SU-DHL-6 (cell line): ENCODE data around the gene FOXD1.
"Not testable (repeated sequence)": the region's sequence is repeated elsewhere in the genome, so short reads cannot be mapped to it uniquely, and the experiment has no call there.

Experiments used
- H2AFZ ChIP-seq: fragments of 200-600 bp; sonication (generic); 2 replicates; pipeline ENCODE4 v1.6.1; 2014; ENCODE audit warnings: low read depth, mild to moderate bottlenecking, moderate library complexity, mixed read lengths, antibody characterized with exemption, low read length; ENCODE audit not compliant: severe bottlenecking
- H3F3A ChIP-seq: fragments of 200-600 bp; shearing (Covaris generic); 2 replicates; pipeline ENCODE4 v1.6.0; 2016; ENCODE audit warnings: antibody characterized with exemption, mild to moderate bottlenecking; ENCODE audit not compliant: insufficient read depth
- H3K27ac ChIP-seq: fragments of 200-600 bp; sonication (generic); 2 replicates; pipeline ENCODE4 v1.5.1; 2016; ENCODE audit warnings: low read depth, mild to moderate bottlenecking, low read length, moderate library complexity, mixed read lengths
- H3K27me3 ChIP-seq: fragments of 200-600 bp; sonication (generic), shearing (Covaris generic); 2 replicates; pipeline ENCODE4 v1.6.0; 2014; ENCODE audit warnings: mild to moderate bottlenecking, low read length
- H3K36me3 ChIP-seq: fragments of 200-600 bp; sonication (generic); 2 replicates; pipeline ENCODE4 v1.6.1; 2014; ENCODE audit warnings: mild to moderate bottlenecking, low read length, mixed read lengths
- H3K4me2 ChIP-seq: fragments of 300-600, 200-600 bp; shearing (Covaris generic), sonication (generic); 2 replicates; pipeline ENCODE4 v1.6.0; 2014; ENCODE audit warnings: low read length, low read depth, mild to moderate bottlenecking; ENCODE audit not compliant: poor library complexity, severe bottlenecking
- H3K4me3 ChIP-seq: fragments of 200-600 bp; sonication (generic); 2 replicates; pipeline ENCODE4 v1.5.1; 2014; ENCODE audit warnings: antibody characterized with exemption, low read length, mild to moderate bottlenecking, mixed read lengths; ENCODE audit not compliant: insufficient read depth, poor library complexity, severe bottlenecking
- H3K79me2 ChIP-seq: fragments of 200-600 bp; sonication (generic); 2 replicates; pipeline ENCODE4 v1.6.1; 2014; ENCODE audit warnings: mild to moderate bottlenecking, low read length, moderate library complexity; ENCODE audit not compliant: insufficient read depth
- H3K9ac ChIP-seq: fragments of 200-600 bp; sonication (generic); 2 replicates; pipeline ENCODE4 v1.7.0; 2014; ENCODE audit warnings: mild to moderate bottlenecking, low read length
- H3K9me2 ChIP-seq: fragments of 200-600 bp; sonication (generic); replicated peaks from 2 replicates; pipeline ENCODE4 v1.6.1; 2014; ENCODE audit warnings: low read length; ENCODE audit not compliant: insufficient read depth
- H3K9me3 ChIP-seq: fragments of 200-600 bp; sonication (generic); 2 replicates; pipeline ENCODE4 v1.6.1; 2014; ENCODE audit warnings: low read length, mixed read lengths; ENCODE audit not compliant: insufficient read depth
- H4K20me1 ChIP-seq: fragments of 200-600 bp; sonication (generic); 2 replicates; pipeline ENCODE4 v1.6.1; 2014; ENCODE audit warnings: low read depth, mild to moderate bottlenecking, antibody characterized with exemption, low read length, moderate library complexity, mixed read lengths
- CTCF ChIP-seq: fragments of 200-600 bp; sonication (generic); IDR thresholded peaks from one replicate; pipeline ENCODE4 v1.5.1; 2017; ENCODE audit warnings: antibody characterized with exemption, mild to moderate bottlenecking, low read length, moderate library complexity; ENCODE audit not compliant: insufficient read depth, poor library complexity, severe bottlenecking
- EZH2phosphoT487 ChIP-seq: fragments of 200-600 bp; sonication (generic), shearing (Covaris generic); conservative IDR thresholded peaks from 2 replicates; pipeline ENCODE4 v1.6.1; 2018; ENCODE audit warnings: mild to moderate bottlenecking, antibody characterized with exemption, low read length, moderate library complexity, mixed read lengths

Gene FOXD1

GRCh38 chr5:73412597-73412988 lies 36.0 kb downstream of the FOXD1 start:
- Histone ChIP-seq H3K27me3 (no peaks in the 10 kb centered on the region), H2AFZ (no peak overlapping the region), H3K4me3 (no peak overlapping the region), H3K79me2 (no peaks in the 10 kb centered on the region), H3K9me3 (no peaks in the 10 kb centered on the region), H3K36me3 (no peaks in the 10 kb centered on the region), H3K9ac (no peak overlapping the region), H4K20me1 (no peaks in the 10 kb centered on the region), H3K9me2 (no peaks in the 10 kb centered on the region), H3F3A (no peaks in the 10 kb centered on the region), H3K27ac (no peak overlapping the region), H3K4me2 (no peak overlapping the region)
- TF ChIP-seq CTCF (no peak), EZH2phosphoT487 (no peak)

GRCh38 chr5:73411936-73412596 lies 36.5 kb downstream of the FOXD1 start:
- H2AFZ ChIP-seq, result no peak overlapping the region
- no peaks in the 10 kb centered on the region for H4K20me1 ChIP-seq
- no peaks in the 10 kb centered on the region for H3K36me3 ChIP-seq
- no peak overlapping the region for H3K27ac ChIP-seq
- TF ChIP-seq EZH2phosphoT487 (no peak), CTCF (no peak)
- no peak overlapping the region for H3K4me2 ChIP-seq
- no peak overlapping the region for H3K9ac ChIP-seq
- H3K79me2 ChIP-seq, result no peaks in the 10 kb centered on the region
- no peaks in the 10 kb centered on the region for H3F3A ChIP-seq
- no peaks in the 10 kb centered on the region for H3K27me3 ChIP-seq
- no peaks in the 10 kb centered on the region for H3K9me3 ChIP-seq
- no peaks in the 10 kb centered on the region for H3K9me2 ChIP-seq
- H3K4me3 ChIP-seq, result no peak overlapping the region

- not testable (repeated sequence) for H4K20me1 ChIP-seq, H3K36me3 ChIP-seq, H3K27ac ChIP-seq, H3K79me2 ChIP-seq, H3K27me3 ChIP-seq, H3K4me3 ChIP-seq, H2AFZ ChIP-seq, H3K9me3 ChIP-seq, H3K9ac ChIP-seq, H3K4me2 ChIP-seq, H3F3A ChIP-seq, H3K9me2 ChIP-seq
These were observed 38.6 kb downstream of the FOXD1 start for GRCh38 chr5:73409927-73410326.

GRCh38 chr5:73405691-73406090 lies 42.9 kb downstream of the FOXD1 start:
- Histone ChIP-seq H3K27ac (no peak overlapping the region), H3K9ac (no peak overlapping the region), H3K27me3 (no peaks in the 10 kb centered on the region), H3K36me3 (no peaks in the 10 kb centered on the region), H4K20me1 (no peaks in the 10 kb centered on the region), H2AFZ (no peak overlapping the region), H3K9me3 (no peaks in the 10 kb centered on the region), H3K4me3 (no peak overlapping the region), H3F3A (no peaks in the 10 kb centered on the region), H3K4me2 (no peak overlapping the region), H3K9me2 (no peaks in the 10 kb centered on the region), H3K79me2 (no peaks in the 10 kb centered on the region)
- TF ChIP-seq EZH2phosphoT487, result no peak
- no peak for TF ChIP-seq CTCF
